ENCODE data around the gene NPAS3.

Gene NPAS3

DNA sequence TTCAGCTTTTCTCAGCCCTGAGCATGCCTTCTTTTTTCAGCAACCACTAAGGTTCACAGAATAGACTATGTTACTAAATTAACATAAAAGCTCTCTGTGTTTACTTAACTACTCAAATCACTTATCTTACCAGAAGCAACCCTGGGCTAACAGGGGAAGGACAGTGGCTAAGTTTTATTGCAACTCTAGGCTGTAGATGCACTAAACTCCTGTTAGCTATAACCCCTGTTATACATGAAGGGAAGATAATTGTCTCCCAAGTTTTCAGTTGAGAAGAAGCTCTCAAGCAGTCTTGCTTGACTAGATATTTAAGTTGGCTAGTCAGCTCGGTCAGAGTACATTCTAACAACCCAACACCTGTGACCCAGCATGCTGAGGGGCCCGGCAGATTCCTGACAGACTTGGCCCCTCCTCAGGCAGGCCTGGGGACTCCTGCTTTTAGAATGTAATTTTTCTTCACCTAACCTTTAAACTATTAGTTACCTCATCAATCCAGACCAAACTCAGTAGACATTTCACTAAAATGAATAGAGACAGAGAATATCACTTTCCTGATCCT is 547.7 kb downstream of the NPAS3 start:
- no peak for DNase-seq

DNA sequence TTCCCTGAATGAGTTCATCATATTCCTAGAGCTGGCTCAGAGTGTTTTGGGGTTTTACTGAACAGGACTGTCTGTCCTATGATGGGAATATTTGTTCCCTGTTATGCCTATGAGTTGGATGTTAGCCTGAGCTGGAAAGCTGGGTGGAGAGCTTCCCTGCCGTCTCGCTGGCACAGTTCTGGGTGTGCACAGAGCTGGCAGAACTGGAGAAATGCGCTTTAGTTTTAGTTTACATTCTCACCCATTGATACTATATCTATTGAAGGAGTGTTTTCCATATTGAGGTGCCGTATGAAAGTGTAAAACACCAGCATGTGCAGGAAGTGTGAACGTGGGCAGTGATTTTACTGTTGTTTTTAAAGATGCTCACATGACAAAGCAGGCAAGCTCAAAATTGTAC is 549.9 kb downstream of the NPAS3 start:
- no peak for DNase-seq

DNA sequence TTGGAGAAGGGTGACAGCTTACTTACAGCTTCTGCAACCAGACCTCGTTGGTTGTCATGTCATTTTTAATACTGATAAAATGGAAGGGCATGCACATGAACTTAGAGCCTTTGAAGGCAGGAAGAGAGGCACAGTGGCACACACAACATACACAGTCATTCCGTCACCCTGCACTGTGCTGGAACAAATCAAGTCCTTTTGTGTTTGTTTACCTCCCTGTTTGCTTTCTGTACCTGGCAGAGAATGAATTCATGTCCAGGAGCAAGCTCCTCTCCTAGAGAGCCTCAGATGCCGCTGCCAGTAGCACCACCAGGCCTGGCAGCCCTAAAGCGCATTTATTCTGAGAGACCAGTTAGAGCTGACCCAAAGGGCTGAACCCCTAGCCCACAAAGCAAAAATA is 551.9 kb downstream of the NPAS3 start:
- no peak for DNase-seq

DNA sequence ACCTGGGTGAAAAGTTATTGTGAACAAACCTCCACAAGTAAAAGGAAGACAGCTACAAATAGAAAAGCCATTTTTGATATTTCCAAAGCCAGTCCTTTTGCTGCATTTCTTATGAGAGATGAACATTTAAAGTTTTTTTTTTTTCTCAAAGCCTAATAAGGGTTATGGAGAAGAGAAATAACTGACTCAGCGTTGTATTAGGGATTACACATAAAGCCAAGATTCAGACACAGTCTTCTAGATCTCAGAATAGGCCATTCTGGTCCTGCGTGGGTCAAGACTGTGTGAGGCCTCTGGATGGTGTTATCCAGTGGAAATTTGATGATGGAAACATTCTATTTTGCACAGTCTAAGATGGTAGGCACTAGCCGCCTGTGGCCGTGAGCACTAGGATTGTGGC is 552.4 kb downstream of the NPAS3 start:
- no peak for DNase-seq

DNA sequence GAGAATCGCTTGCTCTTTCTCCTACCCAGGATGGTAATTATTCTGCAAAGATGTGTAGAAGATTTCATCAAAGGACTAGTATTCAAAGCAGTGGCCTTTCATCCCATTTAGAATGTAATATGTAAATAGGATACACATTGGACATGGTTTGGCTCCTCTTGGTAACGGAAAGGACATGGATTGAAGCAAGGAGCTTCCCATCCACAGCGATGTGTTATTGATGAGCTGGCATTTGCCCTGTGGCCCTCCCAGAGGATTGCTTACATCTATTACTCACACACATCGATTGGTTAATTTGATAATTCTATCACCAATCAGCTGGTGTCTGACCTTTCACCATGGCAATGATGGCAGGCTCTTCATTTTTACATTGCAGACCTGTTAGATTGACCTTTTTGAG is 553.8 kb downstream of the NPAS3 start:
- no peak for DNase-seq

DNA sequence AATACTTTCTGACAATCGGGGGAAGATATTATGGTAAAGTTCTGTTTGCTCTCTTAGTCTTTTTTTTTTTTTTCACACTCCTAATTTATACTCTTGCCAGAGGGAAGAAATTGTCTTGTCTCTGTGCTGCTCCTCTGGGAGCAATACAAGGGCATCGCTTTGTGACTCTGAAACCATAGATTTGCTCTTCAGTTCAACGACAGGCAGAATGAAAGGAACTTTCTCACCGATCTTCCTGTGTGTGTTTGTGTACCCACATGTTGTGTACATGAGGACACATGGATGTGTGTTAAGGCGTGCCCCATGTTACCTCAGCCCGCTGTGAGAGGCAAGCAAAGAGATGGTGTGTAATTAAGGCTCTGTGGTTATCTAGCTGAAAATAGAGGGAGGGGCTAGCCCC is 554.6 kb downstream of the NPAS3 start:
- DNase-seq: no peak

DNA sequence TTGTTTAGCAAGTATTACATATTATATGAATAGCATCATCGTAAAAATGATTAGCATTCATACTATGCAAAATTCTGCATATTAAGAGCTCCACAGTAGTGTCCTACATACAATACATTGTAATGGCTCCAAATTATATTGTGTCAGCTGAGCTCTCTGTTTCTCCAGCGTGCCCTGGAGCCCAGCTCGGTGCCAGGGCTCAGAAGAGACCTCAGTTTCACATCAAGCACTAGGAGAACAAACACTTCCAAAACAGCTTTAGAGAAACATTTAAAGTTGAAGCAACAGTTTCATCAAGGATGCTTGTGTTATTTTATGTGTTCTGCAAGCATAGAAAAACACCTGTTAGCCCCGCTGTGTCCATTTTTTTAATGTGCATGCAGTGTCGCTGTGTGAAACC is 555.3 kb downstream of the NPAS3 start:
- DNase-seq: no peak

DNA sequence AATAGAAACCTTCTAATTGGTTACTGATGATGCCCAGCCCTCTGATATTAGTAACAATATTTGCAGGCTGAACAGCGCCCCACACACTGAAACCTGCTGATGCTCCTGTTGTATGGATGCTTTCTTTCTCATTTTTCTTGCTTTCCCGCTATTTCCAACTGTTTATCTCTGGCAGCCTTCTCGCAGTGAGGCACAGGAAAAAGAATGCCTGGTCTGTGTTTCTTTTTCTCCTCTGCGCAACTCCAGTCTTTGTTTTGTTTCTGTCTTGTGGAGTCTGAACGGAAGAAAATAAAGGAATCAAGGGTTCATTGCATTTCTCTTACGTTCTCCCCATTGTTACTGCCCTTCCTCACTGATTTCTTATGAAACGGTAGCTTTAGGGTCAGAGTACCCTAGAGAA is 561.0 kb downstream of the NPAS3 start:
- DNase-seq: no peak

DNA sequence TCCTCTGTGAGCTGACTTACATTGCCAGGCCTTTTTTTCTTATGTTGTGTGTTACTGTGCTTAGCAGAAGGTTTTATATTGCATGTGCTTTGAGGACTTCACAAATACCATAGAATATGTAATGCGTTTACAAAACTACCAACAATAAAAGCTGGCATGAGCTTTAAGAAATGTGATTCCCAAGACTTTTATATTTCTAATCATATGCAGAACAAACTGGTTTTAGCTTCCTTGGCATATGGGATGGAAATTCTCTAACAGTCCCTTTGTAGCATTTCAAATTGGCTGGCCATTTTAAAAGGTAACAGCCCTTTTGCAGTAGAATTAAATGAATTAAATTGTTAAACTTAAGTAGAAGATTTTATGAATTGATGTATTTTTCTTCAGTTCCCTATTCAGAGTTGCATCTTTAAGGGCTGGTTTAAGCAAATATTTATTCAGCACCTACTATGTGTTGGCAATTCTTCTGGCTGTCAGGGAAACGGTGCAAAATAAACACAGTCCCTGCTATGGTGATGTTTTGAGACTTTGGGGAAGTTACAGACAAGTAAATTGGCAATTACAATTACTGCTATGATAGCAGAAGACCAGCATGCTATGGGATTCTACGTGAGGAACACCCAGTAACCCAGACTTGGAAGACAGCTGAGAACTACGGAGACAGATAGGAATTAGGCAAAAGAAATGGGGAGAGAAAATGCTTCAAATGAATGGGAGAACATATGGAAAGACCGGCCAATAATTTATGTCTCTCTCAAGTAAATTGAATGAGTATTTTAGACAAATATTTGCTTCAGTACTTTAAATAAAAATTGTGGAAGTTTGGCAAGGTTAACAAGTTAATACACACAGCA is 565.8 kb downstream of the NPAS3 start:
- DNase-seq: no peak

DNA sequence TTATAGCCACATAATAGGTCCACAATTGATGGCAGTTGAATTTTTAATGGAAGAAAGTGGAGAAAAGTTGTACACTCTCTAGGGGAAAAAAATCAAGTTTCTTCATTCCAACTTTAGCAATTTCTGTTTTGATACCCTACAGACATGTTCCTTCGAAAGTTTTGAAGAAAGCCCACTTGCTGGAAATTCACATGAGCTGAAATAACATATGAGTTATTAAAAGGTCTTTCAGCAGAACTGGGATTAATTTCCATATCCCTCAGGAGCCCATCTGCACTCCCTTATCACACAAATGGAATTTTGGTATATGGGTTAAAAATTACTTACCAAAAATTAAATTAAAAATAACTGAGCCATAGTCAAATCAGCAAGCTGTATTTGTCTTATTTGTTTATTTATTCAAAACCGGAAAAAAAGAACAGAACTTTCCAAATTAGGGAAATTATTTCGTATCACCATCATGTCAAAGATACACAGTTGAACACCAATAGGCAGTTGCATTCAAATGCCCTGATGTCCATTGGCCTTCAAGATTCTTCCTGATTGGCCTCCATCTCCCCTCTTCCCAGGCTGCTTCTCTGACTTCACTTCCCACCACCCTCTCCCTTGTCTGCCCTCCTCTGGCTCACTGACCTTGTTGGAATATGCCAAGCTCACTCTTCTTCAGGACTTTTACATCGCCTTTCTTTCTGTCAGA is 566.7 kb downstream of the NPAS3 start:
- DNase-seq: no peak

DNA sequence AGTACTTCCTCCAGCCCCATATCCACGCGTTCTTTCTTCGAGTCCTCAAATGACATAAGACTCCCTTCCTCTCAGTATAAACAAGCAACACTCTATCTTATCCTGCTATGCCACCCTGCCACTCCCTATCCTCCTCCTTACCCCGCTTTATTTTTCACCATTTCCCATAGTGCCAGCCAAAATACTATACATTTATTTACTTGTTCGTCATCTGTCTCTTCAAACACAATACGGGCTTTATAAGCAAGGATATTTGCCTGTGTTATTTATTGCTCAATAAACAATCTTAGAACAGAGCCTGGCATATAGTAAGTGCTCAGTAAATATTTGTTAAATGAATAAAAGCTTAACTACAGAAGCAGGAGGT is 567.3 kb downstream of the NPAS3 start:
- DNase-seq: no peak

DNA sequence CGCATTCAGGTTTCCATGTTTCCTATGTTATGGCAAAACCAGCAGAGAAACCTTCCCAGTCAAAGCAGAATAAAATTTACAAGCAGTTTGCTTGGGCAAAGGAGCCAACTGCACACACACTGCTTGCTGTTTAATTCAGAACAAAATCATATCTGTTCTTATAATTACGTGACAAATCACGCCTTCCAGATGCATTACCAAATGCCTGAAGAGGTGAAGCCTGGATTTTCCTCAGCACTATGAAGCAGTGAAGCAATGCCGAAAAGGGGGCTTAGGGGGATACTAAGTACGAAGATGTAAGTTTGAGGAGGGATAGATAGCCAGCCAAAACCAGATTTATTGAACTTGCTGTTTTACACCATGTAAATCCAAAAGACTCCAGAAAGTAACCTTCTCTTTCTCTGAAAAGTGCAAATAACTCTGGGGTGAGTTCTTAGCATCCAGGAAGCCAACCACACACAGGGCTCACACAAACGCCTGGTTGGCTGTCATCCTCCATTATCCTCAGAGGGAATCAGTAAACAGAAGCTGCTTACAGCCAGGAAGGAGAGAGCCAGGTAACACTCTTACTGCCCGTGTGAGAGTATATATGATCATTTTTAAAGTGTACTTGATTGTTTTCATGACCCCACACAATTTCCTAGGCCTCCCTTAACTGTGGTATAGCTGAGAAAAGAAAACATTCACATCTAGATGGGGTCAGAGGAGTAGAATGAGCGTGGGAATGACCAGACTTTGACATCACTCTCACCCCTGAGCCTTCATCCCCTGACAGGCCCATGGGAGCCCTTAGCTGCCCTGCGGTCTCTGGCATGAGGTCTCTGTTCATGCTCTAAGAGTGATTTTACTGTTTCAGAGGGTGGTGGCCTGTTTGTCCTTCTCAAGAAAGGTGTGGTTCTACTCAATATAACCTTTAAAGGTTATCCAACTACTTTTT is 569.7 kb downstream of the NPAS3 start:
- no peak for DNase-seq

DNA sequence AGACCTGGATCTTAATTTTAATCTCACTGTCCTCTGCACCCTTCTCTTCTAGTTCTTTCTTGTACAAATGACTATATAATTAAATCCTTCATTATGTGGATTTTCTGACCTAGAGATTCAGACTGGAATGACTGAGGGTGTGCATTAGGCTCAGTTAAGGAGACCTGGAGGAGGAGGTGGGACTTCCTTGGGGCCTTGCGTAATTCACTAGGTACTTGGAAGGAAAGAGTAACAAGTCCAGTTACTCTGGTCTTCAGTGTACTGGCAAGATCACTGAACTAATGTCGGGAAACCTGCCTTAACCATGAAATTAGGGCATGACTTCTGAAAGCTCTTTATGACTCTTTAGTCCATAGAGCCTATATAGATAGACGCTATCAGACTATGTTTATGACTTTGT is 570.8 kb downstream of the NPAS3 start:
- no peak for DNase-seq

DNA sequence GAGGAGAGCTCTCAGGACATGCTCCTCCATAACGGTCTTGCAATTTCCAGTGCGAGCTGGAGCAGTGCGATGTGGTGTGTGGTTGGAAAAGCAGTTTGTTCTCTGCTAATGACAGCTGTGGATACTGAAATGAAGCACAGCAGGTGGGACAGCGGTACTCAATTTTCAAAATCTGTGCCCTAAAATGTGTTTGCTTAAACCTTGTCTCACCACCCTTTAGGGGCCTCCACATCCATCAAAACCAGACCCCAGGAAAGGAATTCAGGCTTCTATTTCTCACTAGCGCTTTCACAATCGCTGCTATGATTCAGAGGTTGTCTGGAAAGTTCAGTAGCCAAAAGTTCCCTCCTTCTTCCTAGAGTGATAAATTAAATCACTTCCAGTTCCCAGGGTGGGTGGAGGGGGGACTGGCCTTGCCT is 571.4 kb downstream of the NPAS3 start:
- DNase-seq: peak; percentile 80

DNA sequence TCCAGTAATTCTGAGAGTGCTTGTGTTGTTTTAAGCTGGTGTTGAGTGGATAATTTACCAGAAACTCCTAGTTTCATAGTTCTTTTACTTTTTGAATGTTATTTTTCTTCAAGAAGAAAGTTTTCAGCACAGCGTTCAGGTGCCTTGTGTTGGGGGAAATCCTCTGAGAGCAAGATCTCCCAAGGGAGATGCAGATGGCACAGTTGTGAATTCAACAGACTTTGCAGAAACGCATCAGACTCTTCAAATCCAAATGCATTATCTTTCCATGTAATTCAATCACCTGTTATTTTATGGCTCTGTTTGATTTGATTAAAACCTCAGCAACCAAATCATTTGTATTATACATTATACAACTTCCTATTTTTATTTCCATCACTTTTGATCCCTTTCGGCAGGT is 572.3 kb downstream of the NPAS3 start:
- no peak for DNase-seq

DNA sequence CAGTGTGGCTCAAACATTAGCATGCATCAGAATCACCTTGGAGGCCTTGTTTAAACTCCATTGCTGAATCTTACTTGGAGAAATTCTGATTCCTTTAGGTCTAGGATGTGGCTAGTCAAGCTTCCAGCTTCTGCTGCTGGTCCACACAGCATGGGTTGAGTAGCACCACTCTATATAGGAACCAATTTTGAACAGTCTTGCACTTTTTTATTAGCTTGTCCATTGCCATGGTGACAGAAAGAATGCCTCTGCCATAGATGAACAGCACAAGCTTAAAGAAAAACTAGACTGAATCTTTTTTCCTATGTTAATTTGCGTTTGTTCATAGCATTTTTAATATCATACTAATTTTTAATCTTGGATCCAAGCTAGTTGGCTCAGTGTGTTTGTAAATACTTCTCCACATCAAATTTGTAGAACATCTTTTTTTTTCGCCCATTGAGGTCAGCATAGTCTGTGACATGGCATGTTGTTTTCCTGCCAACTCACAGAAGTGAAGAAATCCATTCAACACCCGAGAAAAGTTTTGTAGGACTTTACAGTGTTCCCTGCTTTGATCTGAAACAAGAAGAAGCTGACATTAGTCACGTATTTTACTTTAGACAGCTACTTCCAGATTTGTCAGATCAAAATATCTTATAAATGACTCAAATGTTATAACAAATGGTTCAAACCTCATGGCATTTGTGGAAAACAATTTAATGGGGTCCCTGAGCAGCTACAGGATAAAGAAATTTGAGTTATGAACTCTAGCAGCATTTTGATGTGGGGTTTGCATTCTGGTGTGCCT is 573.4 kb downstream of the NPAS3 start:
- DNase-seq: peak; percentile 74

DNA sequence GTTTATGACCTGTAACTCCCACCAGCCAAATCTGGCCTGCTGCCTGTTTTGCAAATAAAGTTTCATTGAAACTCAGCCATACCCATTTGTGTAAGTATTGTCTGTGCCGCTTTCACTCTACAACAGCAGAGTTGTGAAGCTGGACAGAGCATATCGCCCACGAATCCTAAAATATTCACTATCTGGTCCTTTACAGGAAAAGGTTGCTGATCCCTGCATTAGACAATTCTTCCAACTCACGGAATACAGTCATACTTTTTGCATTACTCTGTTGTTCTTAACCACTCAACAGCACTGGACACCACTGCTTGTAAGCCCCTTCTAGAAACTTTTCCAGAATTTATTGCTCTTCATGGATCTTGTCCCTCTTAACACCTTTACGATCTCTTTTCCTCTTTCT is 576.8 kb downstream of the NPAS3 start:
- DNase-seq: no peak

DNA sequence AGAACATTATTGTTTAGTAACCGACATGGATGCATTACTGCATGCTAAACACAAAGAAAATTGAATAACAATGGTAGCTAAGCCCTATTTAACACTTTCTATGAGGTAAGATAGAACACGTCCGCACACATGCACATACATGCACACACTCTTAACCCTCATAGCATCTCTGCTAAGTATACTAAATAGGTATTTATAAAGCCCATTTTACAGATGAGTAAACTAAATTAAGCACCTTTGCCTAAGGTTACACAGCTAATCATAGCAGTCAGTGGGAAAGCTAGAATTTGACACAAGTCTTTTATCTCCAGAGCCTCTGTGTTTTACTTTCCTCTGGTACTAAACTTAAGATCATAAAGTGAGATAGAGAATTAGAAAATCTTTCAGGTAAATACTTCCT is 577.2 kb downstream of the NPAS3 start:
- DNase-seq: no peak

DNA sequence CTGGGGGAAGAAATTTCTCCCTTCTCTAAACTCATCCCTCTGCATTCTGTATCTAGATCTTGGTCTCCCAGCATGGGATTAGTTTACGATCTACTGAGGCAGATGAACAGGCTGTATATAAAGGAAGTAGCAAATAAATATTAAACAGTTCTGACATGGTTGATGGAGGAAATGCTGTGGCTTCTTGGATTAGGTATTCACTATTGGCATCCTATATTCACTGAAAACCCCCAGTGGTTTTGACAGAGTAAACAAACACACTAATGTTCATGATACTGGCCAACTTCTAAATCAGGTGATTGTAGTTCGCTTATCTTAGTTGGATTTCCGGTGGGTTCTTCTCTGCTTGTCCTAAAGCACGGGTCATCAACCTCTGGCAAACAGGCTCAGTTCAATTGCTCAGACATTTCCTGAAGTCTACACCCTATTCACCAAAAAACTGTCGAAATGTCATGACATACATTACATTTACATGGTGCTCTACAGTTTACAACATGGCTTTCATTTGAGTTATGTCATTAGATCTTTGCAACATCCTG is 578.3 kb downstream of the NPAS3 start:
- DNase-seq: no peak

DNA sequence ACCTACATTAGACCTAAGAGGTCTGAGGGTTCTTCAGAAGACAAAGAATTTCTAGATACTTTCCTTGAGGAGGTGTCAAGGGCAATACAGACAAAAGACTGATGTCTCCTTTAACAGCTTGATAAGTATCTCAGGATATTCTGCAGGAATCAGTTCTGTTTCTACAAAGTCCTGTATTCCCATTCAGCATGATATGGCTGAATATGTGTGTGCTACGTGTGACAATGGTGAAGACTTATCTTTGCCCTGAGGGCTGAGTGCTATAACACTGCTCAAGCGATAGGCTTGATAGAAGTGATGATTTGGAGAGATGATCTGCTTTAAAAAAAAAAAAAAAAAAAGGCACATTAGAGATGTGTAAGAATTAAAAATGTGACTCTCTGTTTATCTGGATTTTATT is 582.5 kb downstream of the NPAS3 start:
- DNase-seq: no peak

DNA sequence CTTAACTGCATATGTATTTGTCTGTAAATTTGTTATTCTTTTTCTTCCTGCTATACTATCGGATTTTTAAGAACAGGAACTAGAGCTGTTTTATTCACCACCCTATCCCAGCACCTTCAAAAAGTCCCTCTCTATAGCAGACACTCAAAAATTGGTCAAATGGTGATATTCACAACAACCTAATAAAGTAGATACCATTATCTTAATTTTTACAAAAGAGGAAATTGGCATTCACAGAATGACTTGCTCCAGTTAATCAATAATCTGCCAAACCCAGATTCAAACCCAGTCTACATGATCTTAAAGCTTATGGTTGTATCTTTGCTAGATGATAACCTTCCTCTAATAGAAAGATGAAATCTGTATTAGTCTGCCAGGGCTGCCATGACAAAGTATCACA is 585.6 kb downstream of the NPAS3 start:
- no peak for DNase-seq

DNA sequence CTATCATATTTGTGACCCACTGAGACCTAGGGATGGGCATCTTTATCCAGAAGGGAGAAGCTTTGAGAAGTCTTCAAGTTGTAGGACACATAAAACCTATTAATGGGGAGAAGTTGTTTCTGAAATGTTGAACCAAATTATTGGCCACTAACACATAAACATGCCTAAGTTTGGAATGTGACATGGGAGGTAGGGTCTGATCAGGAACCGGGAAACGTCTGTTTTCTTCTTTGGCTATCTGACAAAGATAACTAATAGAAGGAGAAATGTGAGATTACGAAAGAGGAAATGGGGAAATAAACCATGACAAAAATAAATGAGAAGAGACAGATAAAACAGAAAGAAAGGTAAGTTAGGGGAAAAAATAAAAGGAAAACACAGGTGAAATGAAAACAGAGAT is 586.9 kb downstream of the NPAS3 start:
- no peak for DNase-seq
